ENCODE data around the gene ZC3H13.
"Not testable (repeated sequence)": the region's sequence is repeated elsewhere in the genome, so short reads cannot be mapped to it uniquely, and the experiment has no call there.

ZC3H13 gene

DNA sequence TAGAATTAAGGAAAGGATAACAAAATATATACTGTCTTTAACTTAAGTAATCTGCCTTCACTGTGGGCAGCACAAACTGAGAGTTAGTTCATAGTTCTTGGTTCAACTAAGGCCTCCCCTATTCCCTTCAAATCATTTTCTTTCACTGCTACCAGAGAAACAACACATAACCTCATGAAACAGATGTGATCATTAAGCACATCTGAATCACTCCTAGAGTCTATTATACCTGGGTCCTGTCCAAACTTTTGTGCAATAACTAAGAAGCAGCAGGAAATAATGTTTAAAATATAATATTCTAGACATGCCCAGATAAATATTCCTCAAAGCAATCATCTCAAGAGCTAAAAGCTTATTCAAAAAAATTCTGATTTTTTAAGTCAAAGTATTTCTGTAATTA lies 62.9 kb downstream of the ZC3H13 start:
- H3K4me2 ChIP-seq (ENCODE audit: low read length): no peak overlapping the region
- no peaks in the 10 kb centered on the region for H3K9me2 ChIP-seq (replicated peaks; ENCODE audit: control insufficient read depth, low read length)
- H3K4me1 ChIP-seq (ENCODE audit: control insufficient read depth, low read length): no peaks in the 10 kb centered on the region
- H3K4me3 ChIP-seq (ENCODE audit: low read length): no peak overlapping the region
- no peaks in the 10 kb centered on the region for H4K20me1 ChIP-seq (ENCODE audit: control insufficient read depth, insufficient read depth, low read depth, low read length)
- H3K9me3 ChIP-seq (ENCODE audit: control insufficient read depth, insufficient read depth, low read length): no peaks in the 10 kb centered on the region
- no peak for TF ChIP-seq EZH2phosphoT487 (IDR thresholded peaks at IDR 0.05; ENCODE audit: borderline replicate concordance, low read length)
- TF ChIP-seq, protein P1, sequence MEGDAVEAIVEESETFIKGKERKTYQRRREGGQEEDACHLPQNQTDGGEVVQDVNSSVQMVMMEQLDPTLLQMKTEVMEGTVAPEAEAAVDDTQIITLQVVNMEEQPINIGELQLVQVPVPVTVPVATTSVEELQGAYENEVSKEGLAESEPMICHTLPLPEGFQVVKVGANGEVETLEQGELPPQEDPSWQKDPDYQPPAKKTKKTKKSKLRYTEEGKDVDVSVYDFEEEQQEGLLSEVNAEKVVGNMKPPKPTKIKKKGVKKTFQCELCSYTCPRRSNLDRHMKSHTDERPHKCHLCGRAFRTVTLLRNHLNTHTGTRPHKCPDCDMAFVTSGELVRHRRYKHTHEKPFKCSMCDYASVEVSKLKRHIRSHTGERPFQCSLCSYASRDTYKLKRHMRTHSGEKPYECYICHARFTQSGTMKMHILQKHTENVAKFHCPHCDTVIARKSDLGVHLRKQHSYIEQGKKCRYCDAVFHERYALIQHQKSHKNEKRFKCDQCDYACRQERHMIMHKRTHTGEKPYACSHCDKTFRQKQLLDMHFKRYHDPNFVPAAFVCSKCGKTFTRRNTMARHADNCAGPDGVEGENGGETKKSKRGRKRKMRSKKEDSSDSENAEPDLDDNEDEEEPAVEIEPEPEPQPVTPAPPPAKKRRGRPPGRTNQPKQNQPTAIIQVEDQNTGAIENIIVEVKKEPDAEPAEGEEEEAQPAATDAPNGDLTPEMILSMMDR (IDR thresholded peaks at IDR 0.05; ENCODE audit: low read depth, low read length, poor library complexity, severe bottlenecking): no peak
- H3K27ac ChIP-seq (ENCODE audit: low read depth, low read length): no peak overlapping the region
- H3K36me3 ChIP-seq (ENCODE audit: control insufficient read depth, low read length): peaks cover 40% of the 10 kb centered on the region
- no peaks in the 10 kb centered on the region for H3K79me2 ChIP-seq (ENCODE audit: control insufficient read depth, low read length)
- no peaks in the 10 kb centered on the region for H3F3A ChIP-seq (ENCODE audit: control insufficient read depth, insufficient read depth)
- no peaks in the 10 kb centered on the region for H3K27me3 ChIP-seq (ENCODE audit: control insufficient read depth, low read length)

DNA sequence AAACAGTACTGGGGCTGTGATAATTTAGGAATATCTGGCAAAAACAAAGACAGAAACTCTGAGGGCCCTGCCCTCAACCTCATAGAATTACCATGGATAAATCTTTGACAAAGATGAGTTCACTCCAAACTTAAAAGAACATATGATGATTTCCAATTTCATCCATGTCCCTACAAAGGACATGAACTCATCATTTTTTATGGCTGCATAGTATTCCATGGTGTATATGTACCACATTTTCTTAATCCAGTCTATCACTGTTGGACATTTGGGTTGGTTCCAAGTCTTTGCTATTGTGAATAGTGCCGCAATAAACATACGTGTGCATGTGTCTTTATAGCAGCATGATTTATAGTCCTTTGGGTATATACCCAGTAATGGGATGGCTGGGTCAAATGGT lies 71.4 kb downstream of the ZC3H13 start:
- not testable (repeated sequence) for H3K4me1 ChIP-seq (ENCODE audit: control insufficient read depth, low read length); H3K4me3 ChIP-seq (ENCODE audit: low read length); H3K9me3 ChIP-seq (ENCODE audit: control insufficient read depth, insufficient read depth, low read length); H3K27ac ChIP-seq (ENCODE audit: low read depth, low read length); H3K9me2 ChIP-seq (replicated peaks; ENCODE audit: control insufficient read depth, low read length); H3K27me3 ChIP-seq (ENCODE audit: control insufficient read depth, low read length); H4K20me1 ChIP-seq (ENCODE audit: control insufficient read depth, insufficient read depth, low read depth, low read length); H3K79me2 ChIP-seq (ENCODE audit: control insufficient read depth, low read length); H3K4me2 ChIP-seq (ENCODE audit: low read length); H3F3A ChIP-seq (ENCODE audit: control insufficient read depth, insufficient read depth)
- peaks cover 58% of the 10 kb centered on the region for H3K36me3 ChIP-seq (ENCODE audit: control insufficient read depth, low read length)

DNA sequence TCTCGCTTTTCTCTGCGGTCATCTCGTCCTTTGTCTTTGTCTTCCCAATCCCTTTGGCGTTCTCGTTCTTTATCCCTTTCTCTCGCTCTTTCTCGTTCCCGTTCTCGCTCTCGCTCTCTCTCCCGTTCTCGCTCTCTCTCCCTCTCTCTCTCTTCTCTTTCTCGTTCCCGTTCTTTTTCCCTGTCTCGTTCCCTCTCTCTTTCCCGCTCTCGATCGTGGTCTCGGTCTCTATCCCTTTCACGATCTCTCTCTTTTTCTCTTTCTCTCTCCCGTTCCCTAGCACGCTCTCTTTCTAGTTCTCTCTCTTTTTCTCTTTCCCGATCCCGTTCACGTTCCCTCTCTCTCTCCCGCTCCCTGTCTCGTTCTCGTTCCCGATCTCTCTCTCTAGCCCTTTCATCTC lies 77.2 kb downstream of the ZC3H13 start:
- H3K27ac ChIP-seq (ENCODE audit: low read depth, low read length): no peak overlapping the region

DNA sequence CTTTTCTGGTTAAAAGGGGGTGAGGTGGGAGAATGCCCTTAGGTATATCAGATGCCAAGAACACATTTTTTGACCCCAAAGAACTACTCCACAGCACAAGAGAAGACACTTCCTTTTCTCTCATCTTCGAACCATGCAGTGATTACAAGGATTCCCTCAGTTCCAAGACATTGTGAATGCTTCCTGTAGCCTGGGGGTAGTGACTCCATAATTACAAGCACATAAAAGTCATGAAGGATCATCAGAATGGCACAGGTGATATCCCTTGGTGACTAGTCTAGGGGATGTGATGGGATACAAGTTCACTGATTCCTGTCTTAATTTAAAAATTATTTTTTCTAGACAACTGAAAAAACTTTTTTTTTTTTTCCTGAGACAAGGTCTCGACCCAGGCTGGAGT lies 78.0 kb downstream of the ZC3H13 start:
- no peaks in the 10 kb centered on the region for H4K20me1 ChIP-seq (ENCODE audit: control insufficient read depth, insufficient read depth, low read depth, low read length)
- no peaks in the 10 kb centered on the region for H3K4me1 ChIP-seq (ENCODE audit: control insufficient read depth, low read length)
- no peak overlapping the region for H3K4me2 ChIP-seq (ENCODE audit: low read length)
- H3K27me3 ChIP-seq (ENCODE audit: control insufficient read depth, low read length): no peaks in the 10 kb centered on the region
- H3K79me2 ChIP-seq (ENCODE audit: control insufficient read depth, low read length): no peaks in the 10 kb centered on the region
- H3K9me3 ChIP-seq (ENCODE audit: control insufficient read depth, insufficient read depth, low read length): no peaks in the 10 kb centered on the region
- H3K36me3 ChIP-seq (ENCODE audit: control insufficient read depth, low read length): peaks cover 60% of the 10 kb centered on the region
- no peak overlapping the region for H3K27ac ChIP-seq (ENCODE audit: low read depth, low read length)
- TF ChIP-seq, protein P1 (IDR thresholded peaks at IDR 0.05; ENCODE audit: low read depth, low read length, poor library complexity, severe bottlenecking): no peak
- no peak for TF ChIP-seq EZH2phosphoT487 (IDR thresholded peaks at IDR 0.05; ENCODE audit: borderline replicate concordance, low read length)
- no peaks in the 10 kb centered on the region for H3F3A ChIP-seq (ENCODE audit: control insufficient read depth, insufficient read depth)
- no peaks in the 10 kb centered on the region for H3K9me2 ChIP-seq (replicated peaks; ENCODE audit: control insufficient read depth, low read length)
- H3K4me3 ChIP-seq (ENCODE audit: low read length): no peak overlapping the region

More for the DNA sequence above, 77.2 kb downstream of the ZC3H13 start:
- Histone ChIP-seq H3K9me3 (ENCODE audit: control insufficient read depth, insufficient read depth, low read length) (no peaks in the 10 kb centered on the region), H4K20me1 (ENCODE audit: control insufficient read depth, insufficient read depth, low read depth, low read length) (no peaks in the 10 kb centered on the region), H3K9me2 (replicated peaks; ENCODE audit: control insufficient read depth, low read length) (no peaks in the 10 kb centered on the region), H3F3A (ENCODE audit: control insufficient read depth, insufficient read depth) (no peaks in the 10 kb centered on the region), H3K4me1 (ENCODE audit: control insufficient read depth, low read length) (no peaks in the 10 kb centered on the region), H3K4me2 (ENCODE audit: low read length) (no peak overlapping the region), H3K4me3 (ENCODE audit: low read length) (no peak overlapping the region), H3K79me2 (ENCODE audit: control insufficient read depth, low read length) (no peaks in the 10 kb centered on the region), H3K36me3 (ENCODE audit: control insufficient read depth, low read length) (peaks cover 53% of the 10 kb centered on the region), H3K27me3 (ENCODE audit: control insufficient read depth, low read length) (no peaks in the 10 kb centered on the region)
- no peak for TF ChIP-seq EZH2phosphoT487 (IDR thresholded peaks at IDR 0.05; ENCODE audit: borderline replicate concordance, low read length)
- TF ChIP-seq, protein P1 (IDR thresholded peaks at IDR 0.05; ENCODE audit: low read depth, low read length, poor library complexity, severe bottlenecking): no peak

Data from DOHH2 (cell line).